Activated T-helper 1 cell treated with anti-CD3 and anti-CD28 coated beads, Interleukin-12 subunit alpha, Interleukin-12 subunit beta, Interleukin-2, Interleukin-4 antibody, amounts not matched to agents 30 ng/mL and 10 ng/mL and 1 ng/mL, durations not matched to agents 14 hours and 24 hours and 36 hours (primary cell): ENCODE data around the gene SIAH1. TPM values are rescaled to one million over a fixed set of nuclear protein-coding genes. Genes with fewer than 3 reads are reported as not detected.
"Not testable (repeated sequence)": the region's sequence is repeated elsewhere in the genome, so short reads cannot be mapped to it uniquely, and the experiment has no call there.

ENCODE experiments used
- DNase-seq: peaks from one replicate; pipeline ENCODE4 v3.0.0; 2021; ENCODE audit warnings: low spot score
- H3K27ac Mint-ChIP-seq: one replicate; pipeline ENCODE4 v1.8.0; 2021; ENCODE audit warnings: mild to moderate bottlenecking, mixed read lengths
- H3K27me3 Mint-ChIP-seq: one replicate; pipeline ENCODE4 v1.8.0; 2022; ENCODE audit warnings: mild to moderate bottlenecking, moderate library complexity, mixed read lengths; ENCODE audit not compliant: insufficient read depth
- H3K36me3 Mint-ChIP-seq: one replicate; pipeline ENCODE4 v1.8.0; 2021; ENCODE audit warnings: low read depth, mixed read lengths
- H3K4me1 Mint-ChIP-seq: one replicate; pipeline ENCODE4 v1.8.0; 2021; ENCODE audit warnings: low read depth, mixed read lengths
- H3K4me3 Mint-ChIP-seq: one replicate; pipeline ENCODE4 v1.8.0; 2021; ENCODE audit warnings: mild to moderate bottlenecking, moderate library complexity, mixed read lengths
- H3K9me3 Mint-ChIP-seq: one replicate; pipeline ENCODE4 v1.8.0; 2021; ENCODE audit warnings: mixed read lengths
- intact Hi-C: fragments of 100-400 bp; cut with micrococcal nuclease; formaldehyde crosslinking; loops from one replicate; pipeline ENCODE4 v1.15.1; 2024
- total RNA-seq: library from RNA; stranded (reverse); gene quantifications from 2 replicates; pipeline ENCODE4 v1.2.3, GENCODE V29; 2022

The SIAH1 gene
- total RNA-seq, 1 donor from 2014 or later: 16.8 TPM

DNA sequence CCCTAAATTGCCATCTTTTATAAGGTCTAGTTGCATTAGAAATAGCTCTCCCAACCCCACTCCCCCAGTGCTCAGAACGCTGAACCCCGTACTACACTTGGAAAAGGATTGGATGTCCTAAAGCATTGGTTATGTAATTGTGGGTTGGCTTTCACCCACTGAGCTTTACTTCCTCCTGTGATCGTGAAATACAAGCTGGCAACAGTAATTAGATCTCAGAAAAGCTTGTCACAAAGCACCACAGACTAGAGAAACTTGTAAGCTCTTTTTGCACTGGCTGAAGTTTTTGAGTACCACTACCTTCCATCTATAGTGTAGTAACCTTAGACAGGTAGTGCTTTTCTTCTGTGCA lies 54.4 kb downstream of the SIAH1 start:
- Mint-ChIP-seq H3K4me1 (peaks cover 5% of the 10 kb centered on the region), H3K27me3 (no peaks in the 10 kb centered on the region), H3K27ac (no peak overlapping the region), H3K9me3 (no peaks in the 10 kb centered on the region), H3K4me3 (no peak overlapping the region), H3K36me3 (peaks cover 18% of the 10 kb centered on the region)
- no peak for DNase-seq
- intact Hi-C loops: no loop called here

GRCh38 chr16:48330189-48330840 lies 54.9 kb downstream of the SIAH1 start:
- Mint-ChIP-seq H3K9me3 (no peaks in the 10 kb centered on the region), H3K4me3 (no peak overlapping the region), H3K36me3 (peaks cover 19% of the 10 kb centered on the region), H3K4me1 (peaks cover 5% of the 10 kb centered on the region), H3K27ac (no peak overlapping the region), H3K27me3 (no peaks in the 10 kb centered on the region)
- DNase-seq: no peak
- intact Hi-C loops: no loop called here

DNA sequence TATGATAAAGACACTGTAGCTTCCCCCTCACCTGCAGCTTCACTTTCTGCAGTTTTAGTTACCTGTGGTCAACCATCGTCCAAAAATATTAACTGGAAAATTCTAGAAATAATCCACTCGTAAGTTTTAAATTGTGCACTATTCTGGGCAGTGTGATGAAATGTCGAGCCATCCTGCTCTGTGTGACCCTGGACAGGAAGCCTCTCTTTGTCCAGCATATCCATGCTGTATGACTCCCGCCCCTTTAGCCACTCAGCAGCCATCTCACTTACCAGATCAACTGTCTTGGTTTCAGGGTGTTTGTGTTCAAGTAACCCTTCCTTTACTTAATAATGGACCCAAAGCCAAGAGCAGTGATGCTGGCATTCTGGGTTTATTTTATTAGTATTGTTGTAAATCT lies 56.1 kb downstream of the SIAH1 start:
- Mint-ChIP-seq H3K9me3 (no peaks in the 10 kb centered on the region), H3K4me3 (no peak overlapping the region), H3K4me1 (peaks cover 5% of the 10 kb centered on the region), H3K36me3 (peaks cover 13% of the 10 kb centered on the region), H3K27ac (no peak overlapping the region), H3K27me3 (no peaks in the 10 kb centered on the region)
- intact Hi-C loops: no loop called here
- DNase-seq: no peak

DNA sequence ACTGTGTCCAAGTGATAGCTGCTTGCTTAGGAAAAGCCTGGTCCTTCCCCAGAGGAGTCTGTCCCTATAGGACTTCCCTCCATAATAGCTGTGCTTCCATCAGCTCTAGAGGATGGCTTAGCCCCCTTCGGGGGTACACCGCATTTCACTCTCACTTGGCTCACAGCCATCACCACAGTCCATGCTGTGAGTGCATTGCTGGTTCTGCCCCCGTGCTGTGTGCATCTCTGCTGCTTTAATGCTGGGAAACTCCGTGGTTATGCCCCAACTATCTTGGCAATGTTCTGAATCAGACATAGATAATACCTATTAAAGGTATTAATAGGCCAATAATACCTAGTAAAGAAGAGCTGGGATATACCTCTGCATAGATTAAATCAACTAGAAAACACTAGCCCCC lies 58.3 kb downstream of the SIAH1 start:
- Mint-ChIP-seq H3K27ac (no peak overlapping the region), H3K4me1 (peaks cover 7% of the 10 kb centered on the region), H3K36me3 (peaks cover 15% of the 10 kb centered on the region), H3K9me3 (no peaks in the 10 kb centered on the region), H3K4me3 (no peak overlapping the region), H3K27me3 (no peaks in the 10 kb centered on the region)
- intact Hi-C loops: no loop called here
- DNase-seq: no peak

DNA sequence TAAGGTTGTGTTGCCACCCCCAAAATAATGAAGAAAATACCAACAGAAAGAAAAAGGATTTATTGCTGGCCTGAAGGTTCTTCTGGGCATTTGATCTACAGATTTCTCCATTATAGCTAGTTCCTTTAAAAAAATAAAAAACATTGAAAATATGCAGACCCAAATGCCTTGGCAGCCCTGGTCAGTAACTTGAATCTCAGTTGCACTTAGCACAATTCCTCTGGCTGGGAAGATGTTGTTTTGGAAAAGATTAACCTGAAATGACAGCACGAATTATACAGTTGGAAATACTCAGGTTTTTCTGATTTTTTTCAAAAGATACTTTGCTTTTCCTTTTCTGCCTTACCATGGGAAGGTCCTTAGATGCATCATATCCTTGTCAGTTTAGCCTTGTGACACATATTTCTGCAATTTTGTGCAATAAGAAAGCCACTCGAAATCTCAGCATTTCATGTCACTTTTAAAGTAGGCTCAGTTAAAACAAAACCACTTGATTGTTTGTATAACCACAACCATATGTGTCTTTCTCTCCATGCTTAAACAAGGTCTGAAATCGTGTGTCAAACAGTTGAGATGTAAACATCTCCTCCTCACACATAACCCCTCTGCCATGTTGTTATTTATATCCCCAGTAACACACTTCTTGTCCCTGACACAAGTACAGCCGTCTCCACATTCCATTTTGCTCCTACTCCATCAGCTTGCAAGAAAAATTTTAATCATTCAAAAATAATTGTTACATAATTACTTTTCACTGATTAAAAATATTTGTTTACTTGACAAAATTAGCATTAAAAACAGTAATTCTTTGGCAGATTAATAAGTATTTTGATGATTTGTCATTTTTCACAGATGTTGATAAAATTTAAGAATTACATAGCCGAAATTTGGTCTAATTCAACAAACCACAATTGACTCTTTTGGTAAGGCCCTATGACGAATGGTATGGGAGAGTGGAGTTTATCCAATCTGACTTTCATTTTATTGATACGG lies 61.1 kb downstream of the SIAH1 start:
- peaks cover 19% of the 10 kb centered on the region for H3K4me1 Mint-ChIP-seq
- H3K4me3 Mint-ChIP-seq: no peak overlapping the region
- intact Hi-C loops: no loop called here
- H3K27ac Mint-ChIP-seq: no peak overlapping the region
- DNase-seq: no peak
- peaks cover 16% of the 10 kb centered on the region for H3K36me3 Mint-ChIP-seq
- no peaks in the 10 kb centered on the region for H3K9me3 Mint-ChIP-seq
- no peaks in the 10 kb centered on the region for H3K27me3 Mint-ChIP-seq

DNA sequence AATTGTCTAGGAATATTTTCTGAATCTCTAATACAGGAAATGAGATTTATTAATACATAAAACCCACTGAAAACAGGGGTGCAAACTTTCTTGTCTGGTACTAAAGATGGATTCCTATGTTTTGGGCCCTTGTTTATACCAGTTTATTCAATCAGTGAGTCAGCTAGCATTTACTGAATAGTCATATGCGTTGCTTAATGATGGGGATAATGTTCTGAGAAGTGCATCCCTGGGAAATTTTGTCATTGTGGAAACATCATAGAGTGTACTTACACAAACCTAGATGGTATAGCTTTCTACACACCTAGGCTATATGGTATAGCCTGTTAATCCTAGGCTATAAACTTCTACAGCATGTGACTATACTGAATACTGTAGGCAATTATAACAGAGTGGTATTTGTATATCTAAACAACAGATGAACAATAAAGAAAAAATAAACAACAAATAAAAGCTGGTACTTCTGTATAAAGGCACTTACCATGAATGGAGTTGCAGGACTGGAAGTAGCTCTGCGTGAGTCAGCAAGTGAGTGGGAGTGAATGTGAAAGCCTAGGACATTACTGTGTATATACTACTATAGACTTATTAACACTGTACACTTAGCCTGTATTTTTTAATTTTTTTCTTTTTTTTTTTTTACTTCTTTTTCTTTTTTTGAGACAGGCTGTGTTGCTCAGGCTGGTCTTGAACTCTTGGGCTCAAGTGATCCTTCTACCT lies 63.7 kb downstream of the SIAH1 start:
- Mint-ChIP-seq H3K4me1 (peaks cover 38% of the 10 kb centered on the region), H3K4me3 (no peak overlapping the region), H3K9me3 (no peaks in the 10 kb centered on the region), H3K27me3 (no peaks in the 10 kb centered on the region), H3K27ac (no peak overlapping the region), H3K36me3 (peaks cover 20% of the 10 kb centered on the region)
- DNase-seq: no peak
- intact Hi-C loops: no loop called here

GRCh38 chr16:48318630-48319029 lies 66.6 kb downstream of the SIAH1 start:
- Mint-ChIP-seq H3K4me1 (peaks cover 45% of the 10 kb centered on the region), H3K9me3 (peaks cover 6% of the 10 kb centered on the region), H3K4me3 (peak overlapping the region; percentile 16), H3K36me3 (peaks cover 33% of the 10 kb centered on the region), H3K27ac (peak overlapping the region; percentile 59), H3K27me3 (no peaks in the 10 kb centered on the region)
- intact Hi-C loops: no loop called here
- DNase-seq: peak; percentile 22

- no peak overlapping the region for H3K4me3 Mint-ChIP-seq
- intact Hi-C loops: no loop called here
- peaks cover 45% of the 10 kb centered on the region for H3K4me1 Mint-ChIP-seq
Observed at GRCh38 chr16:48317614-48318315, 67.4 kb downstream of the SIAH1 start.

GRCh38 chr16:48317026-48317425 lies 68.2 kb downstream of the SIAH1 start:
- DNase-seq: no peak
- no peak overlapping the region for H3K27ac Mint-ChIP-seq
- no peaks in the 10 kb centered on the region for H3K27me3 Mint-ChIP-seq
- H3K4me1 Mint-ChIP-seq: peaks cover 44% of the 10 kb centered on the region
- H3K36me3 Mint-ChIP-seq: peaks cover 45% of the 10 kb centered on the region
- H3K4me3 Mint-ChIP-seq: no peak overlapping the region
- H3K9me3 Mint-ChIP-seq: peaks cover 22% of the 10 kb centered on the region
- intact Hi-C loops: no loop called here

More at GRCh38 chr16:48317614-48318315, 67.4 kb downstream of the SIAH1 start:
- DNase-seq: no peak
- H3K36me3 Mint-ChIP-seq: peaks cover 40% of the 10 kb centered on the region
- H3K27ac Mint-ChIP-seq: peak overlapping the region; percentile 46
- H3K9me3 Mint-ChIP-seq: peaks cover 14% of the 10 kb centered on the region
- H3K27me3 Mint-ChIP-seq: no peaks in the 10 kb centered on the region

DNA sequence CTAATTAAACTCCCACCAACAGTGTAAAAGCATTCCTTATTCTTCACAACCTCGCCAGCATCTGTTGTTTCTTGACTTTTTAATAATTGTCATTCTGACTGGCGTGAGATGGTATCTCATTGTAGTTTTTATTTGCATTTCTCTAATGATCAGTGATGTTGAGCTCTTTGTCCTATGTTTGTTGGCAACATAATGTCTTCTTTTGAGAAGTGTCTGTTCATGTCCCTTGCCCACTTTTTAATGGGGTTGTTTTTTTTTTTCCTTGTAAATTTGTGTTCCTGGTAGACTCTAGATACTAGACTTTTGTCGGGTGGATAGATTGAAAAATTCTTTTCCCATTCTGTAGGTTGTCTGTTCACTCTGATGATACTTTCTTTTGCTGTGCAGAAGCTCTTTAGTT lies 71.3 kb downstream of the SIAH1 start:
- peaks cover 46% of the 10 kb centered on the region for H3K9me3 Mint-ChIP-seq
- H3K4me3 Mint-ChIP-seq, intact Hi-C loops, H3K27me3 Mint-ChIP-seq, H3K27ac Mint-ChIP-seq, DNase-seq: not testable (repeated sequence)
- peaks cover 68% of the 10 kb centered on the region for H3K36me3 Mint-ChIP-seq
- H3K4me1 Mint-ChIP-seq: peaks cover 29% of the 10 kb centered on the region

DNA sequence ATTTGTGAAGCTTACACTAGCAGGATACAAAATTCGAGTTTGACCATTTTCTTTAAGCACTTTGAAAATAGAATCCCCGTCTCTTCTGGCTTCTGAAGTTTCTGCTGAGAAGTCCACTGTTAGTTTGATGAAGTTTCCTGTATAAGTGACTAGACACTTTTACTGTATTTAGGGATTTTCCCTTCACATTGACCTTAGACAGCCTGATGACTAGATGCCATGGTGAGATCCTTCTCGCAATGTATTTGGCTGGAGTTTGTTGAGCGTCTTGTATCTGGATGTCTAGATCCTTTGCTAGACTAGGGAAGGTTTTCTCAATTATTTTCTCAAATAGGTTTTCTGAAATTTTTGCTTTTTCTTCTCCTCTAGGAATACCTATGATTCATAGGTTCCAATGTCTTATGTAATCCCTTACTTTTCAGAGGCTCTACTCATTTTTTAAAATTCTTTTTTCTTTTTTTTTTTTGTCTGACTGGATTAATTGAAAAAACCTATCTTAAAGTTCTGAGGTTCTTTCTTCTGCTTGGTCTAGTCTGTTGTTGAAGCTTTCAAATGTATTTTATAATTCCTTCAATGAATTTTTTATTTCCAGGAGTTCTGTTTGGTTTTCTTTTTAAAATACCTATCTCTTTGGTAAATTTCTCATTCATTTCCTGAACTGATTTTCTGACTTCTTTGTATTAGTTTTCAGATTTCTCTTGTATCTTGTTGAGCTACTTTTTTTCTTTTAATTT lies 74.1 kb downstream of the SIAH1 start:
- Mint-ChIP-seq H3K27me3 (no peaks in the 10 kb centered on the region), H3K4me1 (peaks cover 7% of the 10 kb centered on the region), H3K27ac (no peak overlapping the region), H3K9me3 (peaks cover 63% of the 10 kb centered on the region), H3K4me3 (no peak overlapping the region), H3K36me3 (peaks cover 77% of the 10 kb centered on the region)
- no peak for DNase-seq
- intact Hi-C loops: no loop called here
